ENCODE data around the gene SLC43A1. TPM values are rescaled to one million over a fixed set of nuclear protein-coding genes. Genes with fewer than 3 reads are reported as not detected.
"Not testable (repeated sequence)": the region's sequence is repeated elsewhere in the genome, so short reads cannot be mapped to it uniquely, and the experiment has no call there.

Gene SLC43A1
- total and polyA plus RNA-seq, 2 of the 4 experiments (the other 2 are of a cell fraction), result 10.0 to 17.0 TPM

GRCh38 chr11:57445122-57445394, 70.4 kb downstream of the SLC43A1 start:
- H3K56ac ChIP-seq (ENCODE audit: extremely low read depth, insufficient read depth, low read length); POLR2A ChIA-PET (ENCODE audit: unreplicated experiment); H3K36me3 ChIP-seq (ENCODE audit: control insufficient read depth, insufficient read depth, low read length); H4K5ac ChIP-seq (ENCODE audit: low read depth, low read length); H3K4me2 ChIP-seq (ENCODE audit: low read depth, low read length); H3K4me3 ChIP-seq (ENCODE audit: insufficient read depth, low read depth, low read length); H2AK9ac ChIP-seq (replicated peaks; ENCODE audit: low read depth, low read length, poor library complexity); H2BK120ac ChIP-seq (ENCODE audit: low read depth, low read length); H3K27ac ChIP-seq (ENCODE audit: insufficient read depth, low read length); BruUV-seq (replicated peaks); H3K4ac ChIP-seq (ENCODE audit: low read depth, low read length); dilution Hi-C loops (cut with HindIII; ENCODE audit: low sequenced_read_pairs, unreplicated experiment); in situ Hi-C loops (cut with MboI; ENCODE audit: low sequenced_read_pairs); H3K23ac ChIP-seq (ENCODE audit: low read depth, low read length); H2AK5ac ChIP-seq (ENCODE audit: low read depth, low read length); H2BK5ac ChIP-seq (ENCODE audit: low read depth, low read length, poor library complexity, severe bottlenecking); H3K9me3 ChIP-seq (ENCODE audit: control insufficient read depth, insufficient read depth, low read length); H3K9ac ChIP-seq (ENCODE audit: low read depth, low read length); DNase-seq; H3K4me1 ChIP-seq (ENCODE audit: control insufficient read depth, insufficient read depth, low read length); H3K9me1 ChIP-seq (ENCODE audit: insufficient read depth, low read length); H2BK20ac ChIP-seq (ENCODE audit: low read depth, low read length); H4K20me1 ChIP-seq (ENCODE audit: insufficient read depth, low read length); H4K8ac ChIP-seq (ENCODE audit: low read depth in 2 of 2, low read length in 2 of 2); H3K14ac ChIP-seq (replicated peaks; ENCODE audit: low read depth, low read length); H3K18ac ChIP-seq (ENCODE audit: low read depth, low read length); H2AFZ ChIP-seq (replicated peaks; ENCODE audit: low read length, poor library complexity); CTCF ChIA-PET; ATAC-seq (ENCODE audit: low read depth); H2BK15ac ChIP-seq (ENCODE audit: low read depth, low read length); H4K91ac ChIP-seq (ENCODE audit: insufficient read depth, low read depth, low read length); H3K79me1 ChIP-seq (ENCODE audit: low read depth in 1 of 2, low read length in 2 of 2); intact Hi-C loops (cut with micrococcal nuclease): not testable (repeated sequence)
- H3K27me3 ChIP-seq (ENCODE audit: control insufficient read depth, insufficient read depth, low read length), result peaks cover 11% of the 10 kb centered on the region
- 80% methylated on average over 3 of the region's 9 CpGs; no CpG with 5 or more reads in 1 of the 2 experiments for WGBS, 2 experiments (ENCODE audit: extremely low coverage in 2 of 2, insufficient read length in 1 of 2)
